GM12878 (cell line): ENCODE results near the gene PPP3CA. TPM values are rescaled to one million over a fixed set of nuclear protein-coding genes. Genes with fewer than 3 reads are reported as not detected.

Source experiments
- ATAC-seq: fragments of 200-7000 bp; cut with Tn5 transposase; 3 replicates; pipeline ENCODE4 v1.9.1; 2020; ENCODE audit warnings: mild to moderate bottlenecking, moderate library complexity
- BruUV-seq: library from RNA; stranded (reverse); fragments of 400-500 nt; replicated peaks from 2 replicates; lab custom pipeline; 2021; lab: Mats Ljungman, UMichigan
- CTCF ChIA-PET: fragments of 300-600 bp; sonication (Branson Sonifier 250); formaldehyde crosslinking; extraction: SDS; loops from one replicate; lab custom pipeline; 2021; ENCODE audit warnings: inconsistent platforms; lab: Yijun Ruan, JAX
- POLR2A ChIA-PET: fragments of 350-600 bp; formaldehyde crosslinking; extraction: SDS; loops from one replicate; lab custom pipeline; 2021; ENCODE audit warnings: inconsistent platforms; lab: Charles Lee
- RAD21 ChIA-PET: fragments of 300-600 bp; sonication (Branson Sonifier 250); formaldehyde crosslinking; loops from one replicate; lab custom pipeline; 2023; ENCODE audit warnings: antibody characterized with exemption; ENCODE audit not compliant: unreplicated experiment; lab: Charles Lee
- SMC1A ChIA-PET: fragments of 300-600 bp; sonication (Branson Sonifier 250); formaldehyde crosslinking; loops from one replicate; lab custom pipeline; 2023; ENCODE audit not compliant: unreplicated experiment, uncharacterized antibody; lab: Charles Lee
- DNase-seq: peaks from one replicate; pipeline ENCODE4 v3.0.0-alpha.2; 2011; ENCODE audit warnings: low read depth, low spot score
- FAIRE-seq: peaks from 3 replicates; lab custom pipeline; 2011; peaks lifted over from hg19 to GRCh38; lab: Jason Lieb, UNC
- H2AFZ ChIP-seq: 2 replicates; pipeline ENCODE4 v1.6.0; 2011; ENCODE audit warnings: low read depth, low read length, control low read depth; ENCODE audit not compliant: control insufficient read depth
- H3K27ac ChIP-seq: 2 replicates; pipeline ENCODE4 v1.5.1; 2011; ENCODE audit warnings: control low read depth; ENCODE audit not compliant: control insufficient read depth, insufficient read depth
- H3K27me3 ChIP-seq, 2 experiments: replicated peaks in 1 of 2; 2 replicates each; pipeline versions ENCODE4 v1.6.0 to v1.6.1; 2011; ENCODE audit warnings: low read length in 1 of 2; ENCODE audit not compliant: control insufficient read depth in 2 of 2, insufficient read depth in 2 of 2
- H3K36me3 ChIP-seq, 2 experiments: 2 replicates each; pipeline ENCODE4 v1.5.1; 2011; ENCODE audit warnings: low read length in 1 of 2; ENCODE audit not compliant: control insufficient read depth in 2 of 2, insufficient read depth in 2 of 2
- H3K4me1 ChIP-seq: 2 replicates; pipeline ENCODE4 v1.6.1; 2011; ENCODE audit warnings: mild to moderate bottlenecking, low read length, moderate library complexity, mixed read lengths; ENCODE audit not compliant: control insufficient read depth, insufficient read depth
- H3K4me2 ChIP-seq: 2 replicates; pipeline ENCODE4 v1.6.0; 2011; ENCODE audit warnings: control low read depth; ENCODE audit not compliant: control insufficient read depth, insufficient read depth
- H3K4me3 ChIP-seq: fragments of 200-600 bp; sonication (generic); 2 replicates; pipeline ENCODE4 v1.5.1; 2016
- H3K79me2 ChIP-seq: 2 replicates; pipeline ENCODE4 v1.6.0; 2011; ENCODE audit warnings: low read length; ENCODE audit not compliant: control insufficient read depth, insufficient read depth
- H3K9ac ChIP-seq: 2 replicates; pipeline ENCODE4 v1.8.0; 2011; ENCODE audit warnings: low read length, control low read depth, mixed read lengths; ENCODE audit not compliant: control insufficient read depth, insufficient read depth
- H3K9me3 ChIP-seq: replicated peaks from 3 replicates; pipeline ENCODE4 v1.5.1; 2011; ENCODE audit warnings: mild to moderate bottlenecking, low read length; ENCODE audit not compliant: control insufficient read depth, insufficient read depth
- H4K20me1 ChIP-seq: 2 replicates; pipeline ENCODE4 v1.6.0; 2011; ENCODE audit not compliant: control insufficient read depth, insufficient read depth
- ASH2L ChIP-seq: fragments of 300-600, 200-600 bp; sonication (generic); IDR thresholded peaks from 2 replicates; pipeline ENCODE4 v1.6.1; 2017; ENCODE audit warnings: low read depth, mild to moderate bottlenecking, borderline replicate concordance
- ATF2 ChIP-seq: IDR thresholded peaks from 2 replicates; pipeline ENCODE4 v1.6.1; 2012; ENCODE audit warnings: low read length, inconsistent platforms
- ATF7 ChIP-seq: fragments of 450-650 bp; IDR thresholded peaks from 2 replicates; pipeline ENCODE4 v1.6.1; 2016; ENCODE audit warnings: low read depth, mild to moderate bottlenecking
- FOXM1 ChIP-seq: IDR thresholded peaks from 2 replicates; pipeline ENCODE4 v1.6.1; 2012; ENCODE audit warnings: low read depth, mild to moderate bottlenecking, inconsistent platforms, low read length, moderate library complexity
- HDGF ChIP-seq: fragments of 450-650 bp; IDR thresholded peaks from 2 replicates; pipeline ENCODE4 v1.6.1; 2016; ENCODE audit warnings: antibody characterized with exemption
- HSF1 ChIP-seq: fragments of 150-350 bp; IDR thresholded peaks from 2 replicates; pipeline ENCODE4 v1.6.1; 2014; ENCODE audit warnings: mild to moderate bottlenecking, low read depth, low read length
- LARP7 ChIP-seq: fragments of 450-650 bp; IDR thresholded peaks from 2 replicates; pipeline ENCODE4 v1.6.1; 2017; ENCODE audit warnings: mild to moderate bottlenecking
- PBX3 ChIP-seq: IDR thresholded peaks from 2 replicates; pipeline ENCODE4 v1.6.1; 2011; ENCODE audit warnings: mild to moderate bottlenecking, low read depth, low read length, moderate library complexity; ENCODE audit not compliant: insufficient replicate concordance
- POU2F2 ChIP-seq: IDR thresholded peaks from 3 replicates; pipeline ENCODE4 v1.6.1; 2011; ENCODE audit warnings: low read depth, mild to moderate bottlenecking, low read length, borderline replicate concordance
- RB1 ChIP-seq: fragments of 450-650 bp; formaldehyde crosslinking; IDR thresholded peaks from 2 replicates; pipeline ENCODE4 v1.6.1; 2017; ENCODE audit warnings: mild to moderate bottlenecking, borderline replicate concordance
- SMAD1 ChIP-seq: fragments of 450-650 bp; IDR thresholded peaks from 2 replicates; pipeline ENCODE4 v1.6.1; 2018; ENCODE audit warnings: mild to moderate bottlenecking, low read depth; ENCODE audit not compliant: partially characterized antibody
- SUPT20H ChIP-seq: IDR thresholded peaks from 2 replicates; pipeline ENCODE4 v1.6.1; 2011; ENCODE audit warnings: low read depth, mild to moderate bottlenecking, low read length, moderate library complexity, borderline replicate concordance; ENCODE audit not compliant: control insufficient read depth
- YBX1 ChIP-seq: fragments of 450-650 bp; IDR thresholded peaks from 2 replicates; pipeline ENCODE4 v1.6.1; 2016; ENCODE audit warnings: antibody characterized with exemption
- ZNF24 ChIP-seq: fragments of 450-650 bp; IDR thresholded peaks from 2 replicates; pipeline ENCODE4 v1.6.1; 2017; ENCODE audit warnings: antibody characterized with exemption, mild to moderate bottlenecking
- ZSCAN29 ChIP-seq: fragments of 450-650 bp; IDR thresholded peaks from 2 replicates; pipeline ENCODE4 v1.6.1; 2017; ENCODE audit warnings: mild to moderate bottlenecking, moderate library complexity
- WGBS: methylation state at CpG from one replicate; pipeline ENCODE4 v1.1.6; 2016; ENCODE audit warnings: low lambda C conversion rate; ENCODE audit not compliant: insufficient replicate concordance, insufficient coverage; ENCODE audit errors: missing lambda C conversion rate; 5-methylcytosine and 5-hydroxymethylcytosine counted together
- in situ Hi-C: fragments of 300-500 bp; cut with MboI; formaldehyde crosslinking; loops from 9 replicates; pipeline ENCODE4 v1.14.3; 2018; ENCODE audit warnings: mixed read lengths
- intact Hi-C: fragments of 100-400 bp; cut with micrococcal nuclease; formaldehyde crosslinking; loops from one replicate; pipeline ENCODE4 v1.14.2; 2022; ENCODE audit not compliant: unreplicated experiment
- polyA plus RNA-seq, 11 experiments: library from polyadenylated mRNA; depleted of rRNA in 4 of 11; unstranded in 6 of 11; stranded (reverse) in 5 of 11; fragments of >200 nt; fragmentation: Nextera tagmentation in 4 of 11; fragmentation: Illumina TruSeq in 1 of 11; extraction: Ambion mirVana in 4 of 11; extraction: Trizol in 1 of 11; gene quantifications; 1 replicate in 1 of 11; 2 replicates in 10 of 11; pipeline versions ENCODE4 v1.2.1 to v1.2.3, GENCODE V29; 2011 to 2016; ENCODE audit warnings: inconsistent platforms in 2 of 11, missing spikeins in 2 of 11, low read depth in 1 of 11
- total RNA-seq, 4 experiments: library from RNA; depleted of rRNA in 3 of 4; stranded (reverse); fragments of >200 nt in 3 of 4; fragmentation: Illumina TruSeq in 1 of 4; extraction: Trizol in 1 of 4; gene quantifications; 2 replicates each; pipeline versions ENCODE4 v1.2.1 to v1.2.3, GENCODE V29; 2013 to 2021

PPP3CA gene
- total and polyA plus RNA-seq, 10 of the 15 experiments (the other 5 are each of a cell fraction or from before 2014, with no cell fraction given): 0.33 to 9.0 (median 1.0) TPM

GRCh38 chr4:101367201-101367600 is 19.9 kb upstream of the PPP3CA start:
- intact Hi-C loops: no loop called here
- Histone ChIP-seq H3K27ac (no peak overlapping the region), H3K79me2 (no peaks in the 10 kb centered on the region), H3K4me3 (no peak overlapping the region), H3K9me3 (peaks cover 4% of the 10 kb centered on the region; the same call in 1 of the 3 replicates), H3K4me2 (no peak overlapping the region), H3K36me3 (no peaks in the 10 kb centered on the region), H4K20me1 (no peaks in the 10 kb centered on the region), H3K4me1 (no peaks in the 10 kb centered on the region), H3K27me3 (no peaks in the 10 kb centered on the region; a peak in 1 of 4 replicates)
- no peak for ATAC-seq
- no peak for DNase-seq
- no peak for FAIRE-seq
- 100% methylated on average over 1 of the region's 1 CpG for WGBS
- in situ Hi-C loops: no loop called here
- no peak for TF ChIP-seq YBX1
- TF ChIP-seq, all 136 proteins: peak for 0
- Histone ChIP-seq H2AFZ (no peak overlapping the region), H3K9ac (no peak overlapping the region)
- ChIA-PET POLR2A (no interaction called here), RAD21 (no interaction called here), CTCF (no interaction called here), SMC1A (no interaction called here)
- no TSS peak for BruUV-seq

GRCh38 chr4:101366331-101366730 is 19.0 kb upstream of the PPP3CA start:
- SMC1A ChIA-PET: interaction anchor here (1.0 to 1.9 kb wide), 2 partner anchors 11 to 147 kb away, joined by 3 to 7 read pairs; no protein-coding TSS in a partner anchor
- Histone ChIP-seq H3K4me2 (no peak overlapping the region), H3K4me1 (no peaks in the 10 kb centered on the region), H3K27ac (no peak overlapping the region), H3K4me3 (no peak overlapping the region), H4K20me1 (no peaks in the 10 kb centered on the region), H3K9ac (no peak overlapping the region), H3K36me3 (no peaks in the 10 kb centered on the region), H3K27me3 (no peaks in the 10 kb centered on the region; a peak in 1 of 4 replicates), H3K9me3 (peaks cover 4% of the 10 kb centered on the region; the same call in 1 of the 3 replicates), H2AFZ (no peak overlapping the region), H3K79me2 (no peaks in the 10 kb centered on the region)
- intact Hi-C loops (no loop called here), in situ Hi-C loops (no loop called here)
- FAIRE-seq: no peak
- ATAC-seq: no peak
- POLR2A ChIA-PET: no interaction called here
- DNase-seq: no peak
- RAD21 ChIA-PET: no interaction called here
- BruUV-seq: no TSS peak
- CTCF ChIA-PET: interaction anchor here (0.7 kb wide), 1 partner anchor 40 kb away, joined by 3 read pairs; no protein-coding TSS in a partner anchor
- TF ChIP-seq ZSCAN29 (no peak), PBX3 (no peak), SUPT20H (no peak), ATF2 (no peak), LARP7 (no peak), RB1 (no peak), ASH2L (no peak), SMAD1 (no peak), HSF1 (no peak), ATF7 (no peak), POU2F2 (no peak), ZNF24 (no peak), FOXM1 (no peak), HDGF (no peak)
